HG03108 (cell line): ENCODE results near the gene KLC3.

ENCODE experiments used
- ATAC-seq: cut with Tn5 transposase; IDR thresholded peaks from one replicate; pipeline ENCODE4 v1.9.1; 2021; ENCODE audit warnings: moderate library complexity; ENCODE audit not compliant: unreplicated experiment

The KLC3 gene

GRCh38 chr19:45368127-45368526, 27.6 kb downstream of the KLC3 start:
- no peak for ATAC-seq

GRCh38 chr19:45368737-45369340, 28.3 kb downstream of the KLC3 start:
- no peak for ATAC-seq

- peak; percentile 96 for ATAC-seq
These were observed 30.1 kb downstream of the KLC3 start, which contains the start of gene ERCC2 for GRCh38 chr19:45370410-45371204. Gene ERCC2 (minus strand): TSS chr19:45370573. CDS start chr19:45370540, 33 bp downstream.

- no peak for ATAC-seq
These were observed 35.6 kb downstream of the KLC3 start for GRCh38 chr19:45376045-45376724.

- ATAC-seq: no peak
These were observed 39.6 kb downstream of the KLC3 start for GRCh38 chr19:45380107-45380506.

- no peak for ATAC-seq
These were observed 41.9 kb downstream of the KLC3 start for GRCh38 chr19:45382426-45382825.

GRCh38 chr19:45385392-45386221, 45.1 kb downstream of the KLC3 start:
- no peak for ATAC-seq

GRCh38 chr19:45391346-45391745, 50.8 kb downstream of the KLC3 start:
- ATAC-seq: no peak

- ATAC-seq: no peak
These were observed 51.5 kb downstream of the KLC3 start for GRCh38 chr19:45391871-45392665.

- ATAC-seq: no peak
These were observed 55.5 kb downstream of the KLC3 start for GRCh38 chr19:45395821-45396617.

- no peak for ATAC-seq
These were observed 59.6 kb downstream of the KLC3 start for GRCh38 chr19:45400192-45400591.
